Urinary bladder (tissue), 4 donors: Measurements from ENCODE around the gene FOXA2. TPM values are rescaled to one million over a fixed set of nuclear protein-coding genes. Genes with fewer than 3 reads are reported as not detected.

Source experiments
- DNase-seq: peaks from one replicate; pipeline ENCODE4 v3.0.0-alpha.2; 2015; ENCODE audit errors: extremely low spot score
- H3K27ac ChIP-seq: one replicate; pipeline ENCODE4 v1.5.1; 2013; ENCODE audit warnings: low read depth, mild to moderate bottlenecking, moderate library complexity
- H3K36me3 ChIP-seq: one replicate; pipeline ENCODE4 v1.6.1; 2013; ENCODE audit warnings: mild to moderate bottlenecking, moderate library complexity; ENCODE audit not compliant: insufficient read depth
- H3K4me1 ChIP-seq: one replicate; pipeline ENCODE4 v1.6.1; 2013; ENCODE audit warnings: mild to moderate bottlenecking, moderate library complexity; ENCODE audit not compliant: insufficient read depth
- H3K4me3 ChIP-seq: one replicate; pipeline ENCODE4 v1.5.1; 2013; ENCODE audit warnings: low read depth, low read length
- WGBS: extraction: QIAGEN DNeasy Blood & Tissue Kit; methylation state at CpG from one replicate; pipeline ENCODE4 v1.1.7; 2013; 5-methylcytosine and 5-hydroxymethylcytosine counted together
- polyA plus RNA-seq: library from polyadenylated mRNA; stranded (reverse); fragments of 200-250 nt; gene quantifications from one replicate; pipeline ENCODE4 v1.2.3, GENCODE V29; 2013
- total RNA-seq: library from RNA; depleted of rRNA; stranded (reverse); fragments of >200 nt; gene quantifications from one replicate; pipeline ENCODE4 v1.2.3, GENCODE V29; 2014
- donor health status: healthy with polysubstance abuse.
- donor health status: healthy.

FOXA2 gene
- total RNA-seq (not detected), polyA plus RNA-seq (not detected)

DNA sequence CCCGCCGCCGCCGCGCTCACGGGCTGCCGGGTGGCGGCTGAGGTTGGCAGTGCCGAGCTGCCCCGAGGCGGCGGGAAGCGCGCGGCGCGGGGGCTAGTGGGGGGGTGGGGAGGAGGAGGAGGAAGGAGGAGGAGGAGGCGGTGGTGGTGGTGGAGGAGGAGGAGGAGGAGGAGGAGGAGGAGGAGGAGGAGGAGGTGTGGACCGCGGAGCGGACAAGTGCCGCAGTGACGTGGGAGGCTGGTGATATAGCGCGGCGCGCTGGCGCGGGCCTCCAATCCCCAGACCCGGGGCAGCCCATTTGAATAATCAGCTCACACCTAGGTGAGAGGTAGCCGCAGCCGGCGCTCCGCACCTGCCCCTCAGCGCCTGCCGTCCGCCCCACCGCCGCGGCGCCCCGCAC lies at the start of gene FOXA2:
Gene FOXA2, minus strand, starts transcription at position 51 of the 400 bp plus-strand sequence. CDS start 294 bp downstream, outside the sequence.
- 1% methylated on average over 37 of the region's 42 CpGs for WGBS
- Histone ChIP-seq H3K27ac (no peak within 1 kb of the TSS), H3K4me1 (peaks cover 9% of the 10 kb centered on the region), H3K4me3 (peak within 1 kb of the TSS; percentile 14), H3K36me3 (no peaks in the 10 kb centered on the region)
- no peak for DNase-seq

DNA sequence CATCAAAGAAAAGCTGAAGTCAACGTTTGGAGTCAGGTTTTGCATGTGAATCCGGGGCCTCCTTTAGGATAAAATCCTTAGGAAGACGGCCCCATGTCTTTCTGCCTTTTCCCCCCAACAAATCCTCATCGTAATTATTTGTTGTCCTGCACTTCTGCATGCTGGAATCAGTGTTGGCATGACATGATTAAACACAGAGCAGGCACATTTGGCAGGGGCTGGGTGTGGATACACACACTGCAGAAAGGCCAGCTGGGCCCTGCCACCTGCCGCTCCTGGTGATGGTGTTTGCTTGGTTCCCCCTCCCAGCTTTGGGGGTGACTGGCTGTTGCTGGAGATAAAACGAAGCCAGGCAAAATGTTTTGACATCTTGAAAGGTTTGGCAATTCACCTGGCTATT lies 46.3 kb upstream of the FOXA2 start:
- Histone ChIP-seq H3K27ac (no peak overlapping the region), H3K4me1 (no peaks in the 10 kb centered on the region), H3K4me3 (no peak overlapping the region), H3K36me3 (no peaks in the 10 kb centered on the region)
- 33% methylated on average over 6 of the region's 6 CpGs for WGBS
- no peak for DNase-seq

DNA sequence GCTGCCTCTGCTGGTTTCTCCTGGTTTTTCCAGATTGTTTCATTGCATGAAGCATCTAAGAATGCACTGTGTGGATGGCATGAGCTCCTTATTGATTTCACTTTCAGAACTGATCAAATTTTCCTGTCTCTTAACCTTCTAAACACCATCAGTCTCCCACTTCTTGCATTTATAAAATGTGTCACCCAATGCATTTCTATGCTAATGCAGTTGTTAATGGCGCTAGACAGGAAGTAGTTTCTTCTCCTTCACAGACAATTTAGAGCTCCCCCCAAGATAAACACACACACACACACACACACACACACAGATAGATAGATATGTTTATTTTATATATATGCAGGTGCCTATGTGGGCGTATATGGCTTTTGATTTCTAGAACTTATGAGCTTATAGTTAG lies 45.6 kb upstream of the FOXA2 start:
- no peaks in the 10 kb centered on the region for H3K36me3 ChIP-seq
- no peak overlapping the region for H3K27ac ChIP-seq
- H3K4me1 ChIP-seq = no peaks in the 10 kb centered on the region
- 77% methylated on average over 2 of the region's 2 CpGs for WGBS
- no peak overlapping the region for H3K4me3 ChIP-seq
- DNase-seq = no peak

DNA sequence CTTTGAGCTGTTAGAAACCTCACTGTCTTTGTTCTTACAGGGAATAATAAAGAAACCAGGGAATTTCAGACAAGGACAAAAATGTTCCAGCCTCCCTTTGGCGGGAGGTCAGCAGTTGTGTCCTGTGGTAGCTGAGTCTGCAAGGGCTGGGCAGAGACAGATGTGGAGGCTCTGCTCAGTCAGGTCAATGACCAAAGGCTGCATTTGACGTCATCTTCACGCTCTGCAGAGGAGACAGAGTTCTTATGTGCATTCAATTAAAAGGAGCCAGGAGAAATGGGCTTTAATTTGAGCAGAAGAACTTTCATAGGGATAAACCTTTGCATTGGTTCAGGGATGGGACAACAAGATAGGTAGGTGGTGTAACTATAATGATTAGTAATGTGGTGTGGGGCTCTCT lies 45.1 kb upstream of the FOXA2 start:
- 58% methylated on average over 3 of the region's 3 CpGs for WGBS
- DNase-seq = no peak
- Histone ChIP-seq H3K36me3 (no peaks in the 10 kb centered on the region), H3K4me1 (no peaks in the 10 kb centered on the region), H3K4me3 (no peak overlapping the region), H3K27ac (no peak overlapping the region)

DNA sequence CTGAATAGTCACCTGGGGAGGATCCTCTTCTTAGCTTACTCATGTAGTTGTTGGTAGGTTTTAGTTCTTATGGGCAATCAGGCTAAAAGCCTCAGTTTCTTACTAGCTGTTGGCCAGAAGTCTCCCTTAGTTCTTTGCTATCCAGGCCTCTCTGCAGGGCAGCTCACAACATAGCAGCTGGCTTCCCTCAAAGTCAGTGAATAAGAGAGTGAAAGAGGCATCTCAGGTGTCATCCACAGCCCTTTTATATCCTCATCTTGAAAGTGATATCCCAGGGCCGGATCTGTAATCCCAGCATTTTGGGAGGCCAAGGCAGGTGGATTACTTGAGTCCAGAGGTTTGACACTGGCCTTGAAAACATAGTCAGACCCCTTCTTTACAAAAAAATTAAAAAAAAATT lies 42.1 kb upstream of the FOXA2 start:
- H3K4me1 ChIP-seq = no peaks in the 10 kb centered on the region
- no peak overlapping the region for H3K27ac ChIP-seq
- no peaks in the 10 kb centered on the region for H3K36me3 ChIP-seq
- 44% methylated on average over 1 of the region's 1 CpG for WGBS
- no peak overlapping the region for H3K4me3 ChIP-seq
- DNase-seq = no peak

DNA sequence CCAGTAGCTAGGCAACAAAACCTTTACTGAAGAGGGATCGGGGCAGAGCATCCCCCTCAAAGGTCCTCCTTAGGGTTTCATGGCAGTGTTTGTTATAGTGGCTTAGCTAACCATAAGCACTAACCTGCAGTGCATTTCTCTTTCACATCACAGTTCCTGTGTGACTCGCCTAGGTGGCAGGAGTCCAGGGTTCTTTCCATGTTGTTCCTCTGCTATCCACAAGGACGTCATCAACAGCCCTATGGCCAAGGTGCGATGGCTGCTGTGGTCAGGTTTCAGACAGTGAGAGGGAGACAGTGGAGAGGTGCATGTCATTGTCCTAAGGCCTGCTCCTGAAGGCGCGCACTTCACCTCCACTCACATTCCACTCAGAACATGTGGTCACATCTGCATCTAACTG lies 38.8 kb upstream of the FOXA2 start:
- H3K4me3 ChIP-seq = no peak overlapping the region
- no peaks in the 10 kb centered on the region for H3K4me1 ChIP-seq
- no peaks in the 10 kb centered on the region for H3K36me3 ChIP-seq
- no peak overlapping the region for H3K27ac ChIP-seq
- 81% methylated on average over 6 of the region's 6 CpGs for WGBS
- no peak for DNase-seq

DNA sequence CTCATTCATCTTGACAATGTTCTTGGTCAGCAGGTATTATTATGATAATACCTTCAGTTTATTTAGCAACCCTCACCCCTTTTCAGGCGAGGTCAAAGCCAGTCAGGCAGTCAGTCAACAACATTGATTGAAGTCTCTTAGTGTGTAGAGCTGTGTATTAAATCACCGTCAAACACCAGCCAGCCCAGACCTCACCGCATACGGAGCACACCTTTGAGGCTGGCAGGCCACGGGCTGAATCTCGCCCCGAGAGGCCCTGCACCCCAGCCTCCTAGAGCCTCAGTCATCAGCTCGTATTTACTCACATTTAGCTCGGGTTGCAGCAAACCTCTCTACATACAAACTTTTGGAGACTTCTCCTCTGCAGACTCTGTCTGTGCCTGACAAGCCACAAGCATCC lies 36.0 kb upstream of the FOXA2 start:
- no peak overlapping the region for H3K4me3 ChIP-seq

DNA sequence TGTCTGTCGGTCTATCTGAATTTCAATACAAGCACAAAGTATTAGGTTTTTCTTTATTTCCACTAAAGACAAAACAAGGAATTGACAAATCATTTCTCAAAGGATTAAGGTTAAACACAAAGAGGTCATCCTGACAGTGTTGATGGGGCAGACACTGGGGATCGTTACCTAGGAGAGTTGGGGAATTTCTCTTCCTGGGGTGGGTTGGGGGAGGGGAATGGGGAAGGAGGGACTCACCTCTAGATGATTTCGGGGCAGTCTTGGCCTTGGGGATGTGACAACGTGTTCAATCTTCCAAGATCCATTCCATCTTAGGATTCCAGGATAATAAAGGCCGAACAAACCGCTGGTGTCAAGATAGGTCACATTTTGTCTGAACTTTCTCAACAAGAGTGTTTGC lies 35.4 kb upstream of the FOXA2 start:
- DNase-seq = no peak
- WGBS = 55% methylated on average over 6 of the region's 6 CpGs
- Histone ChIP-seq H3K36me3 (no peaks in the 10 kb centered on the region), H3K4me3 (no peak overlapping the region), H3K27ac (no peak overlapping the region), H3K4me1 (no peaks in the 10 kb centered on the region)

More for the DNA sequence above, 36.0 kb upstream of the FOXA2 start:
- WGBS = 47% methylated on average over 9 of the region's 9 CpGs
- Histone ChIP-seq H3K27ac (no peak overlapping the region), H3K36me3 (no peaks in the 10 kb centered on the region), H3K4me1 (no peaks in the 10 kb centered on the region)
- no peak for DNase-seq

DNA sequence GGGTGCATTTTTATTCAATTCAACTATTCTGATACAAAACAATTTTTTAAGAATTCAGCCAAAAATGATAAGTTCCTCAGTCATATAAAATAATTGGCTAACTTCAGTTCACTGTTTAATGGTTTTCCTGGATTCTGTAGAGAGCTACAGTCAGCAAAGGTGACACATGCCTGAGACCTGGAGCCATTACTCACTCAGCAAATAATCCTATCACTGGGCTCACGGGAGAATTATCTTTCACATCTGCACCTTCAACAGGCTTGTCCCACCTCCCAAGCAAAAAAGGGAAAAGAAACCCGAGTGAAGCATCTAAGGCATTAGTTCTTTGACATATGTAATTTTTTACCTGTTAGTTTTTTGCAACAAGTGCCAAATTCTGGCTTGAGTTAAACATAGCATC lies 34.9 kb upstream of the FOXA2 start:
- no peaks in the 10 kb centered on the region for H3K4me1 ChIP-seq
- H3K4me3 ChIP-seq = no peak overlapping the region
- 28% methylated on average over 2 of the region's 2 CpGs for WGBS
- DNase-seq = no peak
- H3K27ac ChIP-seq = no peak overlapping the region
- no peaks in the 10 kb centered on the region for H3K36me3 ChIP-seq

DNA sequence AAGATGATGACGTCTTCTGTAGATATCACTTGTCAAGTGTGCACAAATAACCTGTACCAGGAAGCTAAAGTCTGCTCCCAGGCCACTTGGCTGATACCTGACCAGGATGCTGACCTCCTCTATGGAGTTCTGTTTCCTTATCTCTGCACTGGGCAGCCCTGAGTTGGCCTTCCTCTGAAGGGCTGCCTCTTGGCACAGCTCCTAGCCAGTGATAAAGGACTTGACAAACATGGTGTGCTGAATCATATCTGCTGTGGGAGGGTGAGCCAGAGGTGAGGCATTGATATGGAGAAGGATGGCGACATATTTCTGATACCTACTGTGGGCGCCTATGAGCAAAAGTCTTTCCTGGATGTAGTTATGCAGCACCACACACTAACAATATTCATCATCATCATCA lies 32.8 kb upstream of the FOXA2 start:
- whole genome bisulfite sequencing = 66% methylated on average over 3 of the region's 3 CpGs
- no peak for DNase-seq

DNA sequence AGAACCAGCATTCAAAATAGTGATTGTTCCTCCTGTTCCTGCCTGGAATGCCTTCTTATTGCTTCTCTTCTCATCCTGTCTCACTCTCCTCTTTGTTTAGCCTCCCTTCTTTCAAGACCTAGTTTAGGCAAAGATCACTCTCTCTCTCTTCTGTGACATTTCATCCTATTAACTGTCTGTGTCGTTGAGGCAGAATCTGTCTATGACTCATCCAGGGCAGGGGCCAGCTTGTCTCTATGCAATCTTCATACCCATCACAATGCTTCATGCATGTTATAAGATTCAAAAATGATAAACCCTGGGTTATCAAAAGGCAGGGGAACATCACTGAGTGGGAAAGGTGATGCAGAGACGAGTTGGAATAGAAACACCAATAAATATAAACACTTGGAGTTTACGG lies 32.2 kb upstream of the FOXA2 start:
- Histone ChIP-seq H3K36me3 (no peaks in the 10 kb centered on the region), H3K4me1 (no peaks in the 10 kb centered on the region), H3K4me3 (no peak overlapping the region), H3K27ac (no peak overlapping the region)
- no peak for DNase-seq
- 45% methylated on average over 3 of the region's 3 CpGs for WGBS

More for the DNA sequence above, 32.8 kb upstream of the FOXA2 start:
- Histone ChIP-seq H3K4me1 (no peaks in the 10 kb centered on the region), H3K4me3 (no peak overlapping the region), H3K36me3 (no peaks in the 10 kb centered on the region), H3K27ac (no peak overlapping the region)

DNA sequence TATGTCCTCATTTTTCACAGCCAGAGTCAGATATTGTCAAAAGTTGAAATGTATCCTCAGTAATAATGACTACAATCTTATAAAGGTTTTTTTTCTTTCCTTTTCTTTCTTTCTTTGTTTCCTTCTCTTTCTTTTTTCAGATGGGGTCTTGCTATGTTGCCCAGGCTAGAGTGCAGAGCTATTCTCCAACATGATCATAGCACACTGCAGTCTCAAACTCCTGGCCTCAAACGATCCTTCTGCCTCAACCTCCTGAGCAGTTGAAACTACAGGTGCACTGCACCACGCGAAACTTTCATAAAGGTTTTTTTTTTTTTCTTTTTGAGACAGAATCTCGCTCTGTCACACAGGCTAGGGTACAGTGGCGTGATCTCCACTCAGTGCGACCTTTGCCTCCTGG lies 31.1 kb upstream of the FOXA2 start:
- no peak for DNase-seq
- no peaks in the 10 kb centered on the region for H3K36me3 ChIP-seq
- H3K27ac ChIP-seq = no peak overlapping the region
- H3K4me3 ChIP-seq = no peak overlapping the region
- H3K4me1 ChIP-seq = no peaks in the 10 kb centered on the region
- WGBS = 81% methylated on average over 6 of the region's 6 CpGs

DNA sequence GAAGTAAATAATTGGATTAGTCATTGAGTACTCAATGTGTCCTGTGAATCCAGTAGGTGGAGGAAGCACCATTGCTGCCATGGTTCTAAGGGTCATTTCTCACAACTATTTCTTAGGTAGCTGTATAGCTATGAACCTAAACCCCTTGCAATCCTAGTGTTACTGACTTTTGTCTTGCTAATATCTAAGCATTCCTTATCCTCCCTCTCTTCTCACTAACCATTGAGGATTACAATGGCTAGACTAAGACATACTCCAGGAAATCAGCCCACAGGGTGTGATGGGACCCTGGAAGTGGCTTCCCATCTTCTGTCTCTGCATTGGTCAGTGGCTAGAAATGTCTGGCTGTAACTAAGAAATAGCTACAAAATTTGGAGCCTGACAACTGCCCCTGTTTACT lies 27.3 kb upstream of the FOXA2 start:
- H3K4me3 ChIP-seq = no peak overlapping the region
- H3K4me1 ChIP-seq = no peaks in the 10 kb centered on the region
- DNase-seq = no peak
- no peak overlapping the region for H3K27ac ChIP-seq
- H3K36me3 ChIP-seq = no peaks in the 10 kb centered on the region

DNA sequence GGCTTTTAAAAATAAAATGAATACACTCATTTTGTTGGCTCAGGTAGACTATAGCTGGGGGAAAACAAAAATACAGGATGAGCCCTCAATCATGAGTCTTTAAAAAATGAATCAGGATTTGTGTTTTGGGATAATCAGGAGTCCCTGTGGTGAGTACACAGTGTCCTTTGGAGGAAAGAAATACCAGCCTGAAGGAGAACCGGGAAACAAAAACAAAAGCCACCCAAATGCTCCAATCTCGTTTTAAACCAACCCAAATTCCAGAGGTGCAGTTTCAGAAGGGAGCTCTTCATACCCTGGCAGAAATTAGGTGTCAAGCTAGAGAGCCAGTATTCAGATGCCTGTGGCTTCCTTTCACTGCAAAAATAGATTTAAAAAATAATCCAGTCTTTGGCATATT lies 23.3 kb upstream of the FOXA2 start:
- DNase-seq = no peak
- H3K4me3 ChIP-seq = no peak overlapping the region

DNA sequence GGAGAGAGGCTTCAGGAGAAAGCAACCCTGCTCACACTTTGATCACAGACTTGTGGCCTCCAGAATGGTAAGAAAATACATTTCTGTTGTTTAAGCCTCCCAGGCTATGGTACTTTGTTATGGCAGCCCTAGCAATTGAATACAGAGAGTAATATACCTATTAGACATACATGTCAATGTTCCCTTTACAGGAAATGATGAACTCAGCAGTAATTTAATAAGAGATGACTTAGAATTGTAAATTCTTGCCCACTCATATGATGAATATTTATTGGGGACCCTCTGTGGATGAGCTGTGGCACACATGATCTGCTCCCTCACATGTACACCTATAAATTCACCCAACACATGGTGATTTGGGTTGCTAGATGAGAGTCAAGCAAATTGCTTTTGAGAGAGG lies 20.4 kb upstream of the FOXA2 start:
- DNase-seq = no peak
- Histone ChIP-seq H3K4me3 (no peak overlapping the region), H3K36me3 (no peaks in the 10 kb centered on the region), H3K4me1 (no peaks in the 10 kb centered on the region), H3K27ac (no peak overlapping the region)

More for the DNA sequence above, 23.3 kb upstream of the FOXA2 start:
- 22% methylated on average over 2 of the region's 2 CpGs for WGBS
- Histone ChIP-seq H3K36me3 (no peaks in the 10 kb centered on the region), H3K27ac (no peak overlapping the region), H3K4me1 (no peaks in the 10 kb centered on the region)
